ENCODE data around the gene MMP15. TPM values are rescaled to one million over a fixed set of nuclear protein-coding genes. Genes with fewer than 3 reads are reported as not detected.
"Not testable (repeated sequence)": the region's sequence is repeated elsewhere in the genome, so short reads cannot be mapped to it uniquely, and the experiment has no call there.

MMP15 gene
- total RNA-seq, 1 experiment from 2014 or later, result 27.0 TPM

- Histone ChIP-seq H3K4me3 (ENCODE audit: low read depth, low read length) (no peak overlapping the region), H3K27me3 (replicated peaks; ENCODE audit: control insufficient read depth, insufficient read depth, low read length) (no peaks in the 10 kb centered on the region), H3K4me1 (no peaks in the 10 kb centered on the region), H3K9me3 (0 out of 2 replicates have a peak, but pooled peaks cover 3% of the 10 kb centered on the region), H3K36me3 (ENCODE audit: control insufficient read depth, insufficient read depth, low read length) (no peaks in the 10 kb centered on the region)
- H3K27ac Mint-ChIP-seq (ENCODE audit: unreplicated experiment), result no peak overlapping the region
- H3K27me3 Mint-ChIP-seq (ENCODE audit: insufficient read depth, unreplicated experiment), result peaks cover 5% of the 10 kb centered on the region
- DNase-seq, result no peak
- CTCF ChIA-PET, result no interaction called here
- H3K4me1 Mint-ChIP-seq (ENCODE audit: low read depth, unreplicated experiment), result no peaks in the 10 kb centered on the region
- POLR2A ChIA-PET, result no interaction called here
- H3K36me3 Mint-ChIP-seq (ENCODE audit: insufficient read depth, unreplicated experiment), result no peaks in the 10 kb centered on the region
- H3K4me3 Mint-ChIP-seq (ENCODE audit: unreplicated experiment), result no peak overlapping the region
- intact Hi-C loops (cut with micrococcal nuclease; ENCODE audit: unreplicated experiment), result no loop called here
- no TSS peak for BruUV-seq (replicated peaks)
- TF ChIP-seq, protein P1, sequence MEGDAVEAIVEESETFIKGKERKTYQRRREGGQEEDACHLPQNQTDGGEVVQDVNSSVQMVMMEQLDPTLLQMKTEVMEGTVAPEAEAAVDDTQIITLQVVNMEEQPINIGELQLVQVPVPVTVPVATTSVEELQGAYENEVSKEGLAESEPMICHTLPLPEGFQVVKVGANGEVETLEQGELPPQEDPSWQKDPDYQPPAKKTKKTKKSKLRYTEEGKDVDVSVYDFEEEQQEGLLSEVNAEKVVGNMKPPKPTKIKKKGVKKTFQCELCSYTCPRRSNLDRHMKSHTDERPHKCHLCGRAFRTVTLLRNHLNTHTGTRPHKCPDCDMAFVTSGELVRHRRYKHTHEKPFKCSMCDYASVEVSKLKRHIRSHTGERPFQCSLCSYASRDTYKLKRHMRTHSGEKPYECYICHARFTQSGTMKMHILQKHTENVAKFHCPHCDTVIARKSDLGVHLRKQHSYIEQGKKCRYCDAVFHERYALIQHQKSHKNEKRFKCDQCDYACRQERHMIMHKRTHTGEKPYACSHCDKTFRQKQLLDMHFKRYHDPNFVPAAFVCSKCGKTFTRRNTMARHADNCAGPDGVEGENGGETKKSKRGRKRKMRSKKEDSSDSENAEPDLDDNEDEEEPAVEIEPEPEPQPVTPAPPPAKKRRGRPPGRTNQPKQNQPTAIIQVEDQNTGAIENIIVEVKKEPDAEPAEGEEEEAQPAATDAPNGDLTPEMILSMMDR (IDR thresholded peaks at IDR 0.05; ENCODE audit: insufficient read depth in 1 of 2, low read depth in 1 of 2, low read length in 1 of 2, severe bottlenecking in 1 of 2, unreplicated experiment in 1 of 2), result no peak
- no peaks in the 10 kb centered on the region for H3K9me3 Mint-ChIP-seq (ENCODE audit: unreplicated experiment)
These were observed 62.5 kb downstream of the MMP15 start for GRCh38 chr16:58088091-58088490.

DNA sequence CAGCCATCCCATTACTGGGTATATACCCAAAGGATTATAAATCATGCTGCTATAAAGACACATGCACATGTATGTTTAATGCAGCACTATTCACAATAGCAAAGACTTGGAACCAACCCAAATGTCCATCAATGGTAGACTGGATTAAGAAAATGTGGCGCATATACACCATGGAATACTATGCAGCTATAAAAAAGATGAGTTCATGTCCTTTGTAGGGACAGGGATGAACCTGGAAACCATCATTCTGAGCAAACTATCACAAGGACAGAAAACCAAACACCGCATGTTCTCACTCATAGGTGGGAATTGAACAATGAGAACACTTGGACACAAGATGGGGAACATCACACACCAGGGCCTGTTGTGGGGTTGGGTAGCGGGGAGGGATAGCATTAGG is 64.8 kb downstream of the MMP15 start:
- DNase-seq; H3K4me1 ChIP-seq; H3K36me3 ChIP-seq (ENCODE audit: control insufficient read depth, insufficient read depth, low read length); BruUV-seq (replicated peaks); POLR2A ChIA-PET; H3K9me3 Mint-ChIP-seq (ENCODE audit: unreplicated experiment); H3K4me3 Mint-ChIP-seq (ENCODE audit: unreplicated experiment); H3K4me1 Mint-ChIP-seq (ENCODE audit: low read depth, unreplicated experiment); H3K4me3 ChIP-seq (ENCODE audit: low read depth, low read length); CTCF ChIA-PET; H3K27me3 Mint-ChIP-seq (ENCODE audit: insufficient read depth, unreplicated experiment); intact Hi-C loops (cut with micrococcal nuclease; ENCODE audit: unreplicated experiment); H3K9me3 ChIP-seq; H3K27ac Mint-ChIP-seq (ENCODE audit: unreplicated experiment); H3K36me3 Mint-ChIP-seq (ENCODE audit: insufficient read depth, unreplicated experiment); H3K27me3 ChIP-seq (replicated peaks; ENCODE audit: control insufficient read depth, insufficient read depth, low read length): not testable (repeated sequence)

- no peak overlapping the region for H3K4me3 Mint-ChIP-seq (ENCODE audit: unreplicated experiment)
- Histone ChIP-seq H3K4me1 (no peaks in the 10 kb centered on the region), H3K4me3 (ENCODE audit: low read depth, low read length) (no peak overlapping the region), H3K27me3 (replicated peaks; ENCODE audit: control insufficient read depth, insufficient read depth, low read length) (no peaks in the 10 kb centered on the region), H3K9me3 (0 out of 2 replicates have a peak, but pooled peaks cover 2% of the 10 kb centered on the region), H3K36me3 (ENCODE audit: control insufficient read depth, insufficient read depth, low read length) (no peaks in the 10 kb centered on the region)
- H3K4me1 Mint-ChIP-seq (ENCODE audit: low read depth, unreplicated experiment), result no peaks in the 10 kb centered on the region
- H3K36me3 Mint-ChIP-seq (ENCODE audit: insufficient read depth, unreplicated experiment), result no peaks in the 10 kb centered on the region
- H3K27me3 Mint-ChIP-seq (ENCODE audit: insufficient read depth, unreplicated experiment), result peaks cover 10% of the 10 kb centered on the region
- no peak overlapping the region for H3K27ac Mint-ChIP-seq (ENCODE audit: unreplicated experiment)
- H3K9me3 Mint-ChIP-seq (ENCODE audit: unreplicated experiment), result no peaks in the 10 kb centered on the region
- CTCF ChIA-PET, result no interaction called here
- TF ChIP-seq, protein P1 (IDR thresholded peaks at IDR 0.05; ENCODE audit: insufficient read depth in 1 of 2, low read depth in 1 of 2, low read length in 1 of 2, severe bottlenecking in 1 of 2, unreplicated experiment in 1 of 2), result no peak
- POLR2A ChIA-PET, result no interaction called here
- intact Hi-C loops (cut with micrococcal nuclease; ENCODE audit: unreplicated experiment), result no loop called here
- DNase-seq, result no peak
- no TSS peak for BruUV-seq (replicated peaks)
These were observed 68.5 kb downstream of the MMP15 start for GRCh38 chr16:58094026-58094425.

All from Caco-2 (cell line).